T-cell (primary cell): ENCODE results near the gene CNKSR1. TPM values are rescaled to one million over a fixed set of nuclear protein-coding genes. Genes with fewer than 3 reads are reported as not detected.

ENCODE experiments used
- total RNA-seq, 35 experiments: library from RNA in 6 of 35; stranded (reverse) in 6 of 35; fragments of 120-200 nt in 1 of 35; gene quantifications; one replicate each; pipeline versions ENCODE4 v1.2.1 to v1.2.4 and lab custom pipeline; 2013 to 2026

CNKSR1 gene
- total RNA-seq, 5 donors from 2014 or later (not counting 1 experiment from before 2014, with no cell fraction given) = 2.9 to 6.8 (median 3.6) TPM

Other genes starting within 250 kb of the CNKSR1 start
- gene PAFAH2, start 179.4 kb upstream of the CNKSR1 start, total RNA-seq = 10 to 100 TPM; 10.2 to 30.2 (median 17.3) TPM
- under 1 TPM in 4 of 5 donors, not detected in 1; 0.08 to 0.19 (median 0.12) TPM for gene EXTL1, start 155.7 kb upstream of the CNKSR1 start, total RNA-seq
- under 1 TPM in 3 of 5 donors, not detected in 2; 0.13 to 0.38 (median 0.19) TPM for gene SLC30A2, start 131.4 kb upstream of the CNKSR1 start, total RNA-seq
- gene TRIM63, start 109.9 kb upstream of the CNKSR1 start, total RNA-seq = not detected
- gene PDIK1L, start 65.7 kb upstream of the CNKSR1 start, total RNA-seq = 10 to 100 TPM in 3 of 5 donors, 1 to 10 TPM in 2; 8.8 to 23.6 (median 19.1) TPM
- gene FAM110D, start 18.4 kb upstream of the CNKSR1 start, total RNA-seq = under 1 TPM in 1 of 5 donors, not detected in 4; 0.09 TPM
- not detected for gene C1orf232, start 8.5 kb upstream of the CNKSR1 start, total RNA-seq
- 10 to 100 TPM in 3 of 5 donors, 1 to 10 TPM in 2; 8.5 to 17.7 (median 17.1) TPM for gene ZNF593, start 7.6 kb upstream of the CNKSR1 start, total RNA-seq
- gene ZNF593OS, start 5.7 kb upstream of the CNKSR1 start, total RNA-seq = not detected
- not detected for gene CATSPER4, start 13.1 kb downstream of the CNKSR1 start, total RNA-seq
- 10 to 100 TPM; 14.2 to 28.5 (median 20.7) TPM for gene CEP85, start 56.7 kb downstream of the CNKSR1 start, total RNA-seq
- gene SH3BGRL3, start 102.6 kb downstream of the CNKSR1 start, total RNA-seq = 100 to 1,000 TPM; 218 to 457 (median 370) TPM
- gene UBXN11, start 129.1 kb downstream of the CNKSR1 start, total RNA-seq = 100 to 1,000 TPM in 3 of 5 donors, 10 to 100 TPM in 2; 39.5 to 112 (median 104) TPM
- 1,000 to 10,000 TPM in 4 of 5 donors, 100 to 1,000 TPM in 1; 994 to 1,121 (median 1,054) TPM for gene CD52, start 140.5 kb downstream of the CNKSR1 start, total RNA-seq
- 1 to 10 TPM; 3.0 to 7.3 (median 5.1) TPM for gene CRYBG2, start 176.6 kb downstream of the CNKSR1 start, total RNA-seq
- gene ZNF683, start 195.3 kb downstream of the CNKSR1 start, total RNA-seq = 10 to 100 TPM in 2 of 5 donors, 1 to 10 TPM in 2, under 1 TPM in 1; 0.32 to 23.1 (median 5.3) TPM
- gene LIN28A, start 233.3 kb downstream of the CNKSR1 start, total RNA-seq = 1 to 10 TPM in 2 of 5 donors, under 1 TPM in 1, not detected in 2; 0.95 to 1.3 (median 1.1) TPM